ENCODE measurements around the gene FAM151B. TPM values are rescaled to one million over a fixed set of nuclear protein-coding genes. Genes with fewer than 3 reads are reported as not detected.
A peak's percentile ranks its signal among the peaks of the same experiment; 100 is the strongest.

The FAM151B gene
- total and polyA plus RNA-seq, 2 experiments from 2014 or later: 0.55 TPM; not detected in 1

GRCh38 chr5:80479713-80480112 is 8.2 kb upstream of the FAM151B start (continued):
- TF ChIP-seq ZNF462 (CRISPR knock-in tag; IDR thresholded peaks at IDR 0.05): no peak
- TF ChIP-seq ZNF331 (CRISPR knock-in tag; IDR thresholded peaks at IDR 0.05; ENCODE audit: low read depth): no peak
- no peak for TF ChIP-seq EZH2phosphoT487 (IDR thresholded peaks at IDR 0.05; ENCODE audit: unreplicated experiment)
- TF ChIP-seq, protein P1, sequence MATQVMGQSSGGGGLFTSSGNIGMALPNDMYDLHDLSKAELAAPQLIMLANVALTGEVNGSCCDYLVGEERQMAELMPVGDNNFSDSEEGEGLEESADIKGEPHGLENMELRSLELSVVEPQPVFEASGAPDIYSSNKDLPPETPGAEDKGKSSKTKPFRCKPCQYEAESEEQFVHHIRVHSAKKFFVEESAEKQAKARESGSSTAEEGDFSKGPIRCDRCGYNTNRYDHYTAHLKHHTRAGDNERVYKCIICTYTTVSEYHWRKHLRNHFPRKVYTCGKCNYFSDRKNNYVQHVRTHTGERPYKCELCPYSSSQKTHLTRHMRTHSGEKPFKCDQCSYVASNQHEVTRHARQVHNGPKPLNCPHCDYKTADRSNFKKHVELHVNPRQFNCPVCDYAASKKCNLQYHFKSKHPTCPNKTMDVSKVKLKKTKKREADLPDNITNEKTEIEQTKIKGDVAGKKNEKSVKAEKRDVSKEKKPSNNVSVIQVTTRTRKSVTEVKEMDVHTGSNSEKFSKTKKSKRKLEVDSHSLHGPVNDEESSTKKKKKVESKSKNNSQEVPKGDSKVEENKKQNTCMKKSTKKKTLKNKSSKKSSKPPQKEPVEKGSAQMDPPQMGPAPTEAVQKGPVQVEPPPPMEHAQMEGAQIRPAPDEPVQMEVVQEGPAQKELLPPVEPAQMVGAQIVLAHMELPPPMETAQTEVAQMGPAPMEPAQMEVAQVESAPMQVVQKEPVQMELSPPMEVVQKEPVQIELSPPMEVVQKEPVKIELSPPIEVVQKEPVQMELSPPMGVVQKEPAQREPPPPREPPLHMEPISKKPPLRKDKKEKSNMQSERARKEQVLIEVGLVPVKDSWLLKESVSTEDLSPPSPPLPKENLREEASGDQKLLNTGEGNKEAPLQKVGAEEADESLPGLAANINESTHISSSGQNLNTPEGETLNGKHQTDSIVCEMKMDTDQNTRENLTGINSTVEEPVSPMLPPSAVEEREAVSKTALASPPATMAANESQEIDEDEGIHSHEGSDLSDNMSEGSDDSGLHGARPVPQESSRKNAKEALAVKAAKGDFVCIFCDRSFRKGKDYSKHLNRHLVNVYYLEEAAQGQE (IDR thresholded peaks at IDR 0.05; ENCODE audit: unreplicated experiment): no peak
- TF ChIP-seq EZH2 (IDR thresholded peaks at IDR 0.05; ENCODE audit: low read depth, unreplicated experiment): no peak

- Mint-ChIP-seq H3K36me3 (ENCODE audit: low read depth) (peaks cover 54% of the 10 kb centered on the region), H3K27ac (no peak overlapping the region; the same call in 1 of the 2 replicates)
- TF ChIP-seq POLR2AphosphoS5 (IDR thresholded peaks at IDR 0.05; ENCODE audit: low read depth): no peak
- TF ChIP-seq, protein P2, sequence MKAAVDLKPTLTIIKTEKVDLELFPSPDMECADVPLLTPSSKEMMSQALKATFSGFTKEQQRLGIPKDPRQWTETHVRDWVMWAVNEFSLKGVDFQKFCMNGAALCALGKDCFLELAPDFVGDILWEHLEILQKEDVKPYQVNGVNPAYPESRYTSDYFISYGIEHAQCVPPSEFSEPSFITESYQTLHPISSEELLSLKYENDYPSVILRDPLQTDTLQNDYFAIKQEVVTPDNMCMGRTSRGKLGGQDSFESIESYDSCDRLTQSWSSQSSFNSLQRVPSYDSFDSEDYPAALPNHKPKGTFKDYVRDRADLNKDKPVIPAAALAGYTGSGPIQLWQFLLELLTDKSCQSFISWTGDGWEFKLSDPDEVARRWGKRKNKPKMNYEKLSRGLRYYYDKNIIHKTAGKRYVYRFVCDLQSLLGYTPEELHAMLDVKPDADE (IDR thresholded peaks at IDR 0.05): no peak
- TF ChIP-seq CREB1 (CRISPR knock-in tag; IDR thresholded peaks at IDR 0.05; ENCODE audit: low read depth): no peak
Observed at GRCh38 chr5:80480354-80480753, 7.5 kb upstream of the FAM151B start.

More at GRCh38 chr5:80480354-80480753, 7.5 kb upstream of the FAM151B start:
- H4K20me1 ChIP-seq (replicated peaks; ENCODE audit: insufficient read depth): no peaks in the 10 kb centered on the region
- H3K79me2 ChIP-seq (replicated peaks; ENCODE audit: insufficient read depth): no peaks in the 10 kb centered on the region
- DNase-seq (ENCODE audit: low spot score) (no peak), ATAC-seq (no peak)
- Mint-ChIP-seq H3K4me3 (no peak overlapping the region), H3K27me3 (ENCODE audit: insufficient read depth, low read depth, poor library complexity) (no peaks in the 10 kb centered on the region), H3K9me3 (peaks cover 31% of the 10 kb centered on the region), H3K4me1 (peaks cover 17% of the 10 kb centered on the region)
- no peaks in the 10 kb centered on the region for H3K36me3 ChIP-seq (ENCODE audit: insufficient read depth)
- H3K9me2 ChIP-seq (ENCODE audit: insufficient read depth): no peaks in the 10 kb centered on the region
- no peaks in the 10 kb centered on the region for H3K27me3 ChIP-seq (ENCODE audit: insufficient read depth)
- H3K4me2 ChIP-seq: no peak overlapping the region
- H3F3A ChIP-seq (replicated peaks; ENCODE audit: low read depth): no peaks in the 10 kb centered on the region
- peaks cover 5% of the 10 kb centered on the region; the same call in 1 of the 2 replicates for H3K4me1 ChIP-seq (ENCODE audit: insufficient read depth)
- no peak overlapping the region for H2AFZ ChIP-seq
- H3K4me3 ChIP-seq: no peak overlapping the region
- peak overlapping the region; percentile 29; the same call in 1 of the 2 replicates for H3K27ac ChIP-seq (ENCODE audit: low read depth)

All from GM23338 (cell line).